ENCODE measurements around the gene DNAJC5. TPM values are rescaled to one million over a fixed set of nuclear protein-coding genes. Genes with fewer than 3 reads are reported as not detected.

DNAJC5 gene
- total and polyA plus RNA-seq, 2 of the 8 experiments (the other 6 are each of a cell fraction or from before 2014, with no cell fraction given): 19.2 to 31.2 TPM

DNA sequence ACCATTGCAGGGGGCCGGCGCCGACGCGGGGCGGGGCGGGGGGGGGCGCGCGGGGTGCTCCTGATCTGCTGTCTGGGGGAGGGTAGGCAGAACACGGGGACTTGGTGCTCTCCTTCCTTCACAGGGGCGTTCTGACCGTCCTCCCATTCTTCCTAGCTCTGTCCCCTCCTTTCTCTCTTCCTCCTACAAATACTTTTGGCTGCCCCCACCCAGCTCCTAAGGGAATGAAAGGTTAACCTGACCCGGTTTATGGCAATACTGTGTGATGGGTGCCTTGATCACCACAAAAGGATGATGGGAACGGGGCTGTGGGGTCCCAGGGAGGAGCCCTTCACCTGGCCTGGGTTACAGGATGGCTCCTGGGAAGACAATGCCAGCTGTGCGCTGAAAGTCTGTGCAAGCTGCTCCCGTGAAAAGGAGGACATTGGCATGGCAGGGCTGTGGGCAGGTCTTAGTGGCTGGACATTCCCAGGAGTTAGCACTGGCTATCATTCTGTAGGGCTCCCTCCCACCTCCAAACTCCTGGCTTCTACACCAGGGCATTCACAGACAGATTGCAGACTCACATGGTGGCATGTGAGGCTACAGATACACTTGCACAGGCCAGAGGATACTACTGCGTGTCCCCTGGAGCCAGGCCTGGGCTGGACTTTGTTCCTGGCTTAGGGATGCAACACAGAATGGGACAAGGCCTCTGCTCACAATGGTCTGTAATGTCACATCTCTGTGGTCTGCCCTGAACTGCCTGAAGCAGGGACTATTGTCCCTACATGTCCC, 31.7 kb upstream of the DNAJC5 start:
- Histone ChIP-seq H2BK12ac (ENCODE audit: low read depth, low read length) (peak overlapping the region; percentile 43; the same call in 1 of the 2 replicates), H3K4me3 (ENCODE audit: extremely low read depth in 1 of 4, insufficient read depth in 2 of 4, low read depth in 3 of 4, low read length in 4 of 4) (peak overlapping the region in 3 of 4 experiments; percentile 49 to 95 (median 92); a peak in 5 of 8 replicates), H3K36me3 (ENCODE audit: control insufficient read depth in 2 of 4, insufficient read depth in 4 of 4, low read length in 3 of 4) (peaks cover 0 to 17% (median 0%) of the 10 kb centered on the region in 4 experiments; a peak in 1 of 8 replicates), H4K8ac (ENCODE audit: extremely low read depth, insufficient read depth, low read length) (no peak overlapping the region; the same call in 1 of the 2 replicates), H3K9me3 (ENCODE audit: insufficient read depth in 2 of 2, low read depth in 1 of 2, low read length in 1 of 2) (no peaks in the 10 kb centered on the region), H3K4ac (replicated peaks; ENCODE audit: insufficient read length, low read depth, low read length) (no peak overlapping the region), H3K27me3 (replicated peaks in 1 of 4; ENCODE audit: control insufficient read depth in 3 of 4, extremely low read depth in 1 of 4, insufficient read depth in 3 of 4, low read length in 3 of 4) (no peaks in the 10 kb centered on the region), H3K18ac (ENCODE audit: extremely low read depth, low read length) (no peak overlapping the region), H3K23ac (ENCODE audit: insufficient read length) (no peak overlapping the region), H4K20me1 (replicated peaks in 1 of 2; ENCODE audit: control insufficient read depth in 1 of 2, insufficient read depth in 2 of 2, low read length in 2 of 2) (peaks cover 0 to 5% of the 10 kb centered on the region in 2 experiments), H3K79me2 (ENCODE audit: control insufficient read depth in 1 of 2, insufficient read depth in 2 of 2, low read length in 2 of 2) (peaks cover 0 to 35% of the 10 kb centered on the region in 2 experiments; a peak in 2 of 4 replicates), H2BK15ac (ENCODE audit: low read length) (no peak overlapping the region), H3K79me1 (ENCODE audit: low read depth, low read length) (peaks cover 6% of the 10 kb centered on the region; the same call in 1 of the 2 replicates), H2BK5ac (ENCODE audit: low read depth, low read length) (peak overlapping the region; percentile 92; the same call in 1 of the 2 replicates), H3K4me1 (replicated peaks in 1 of 4; ENCODE audit: control insufficient read depth in 3 of 4, insufficient read depth in 4 of 4, low read length in 3 of 4) (peaks cover 7 to 21% (median 18%) of the 10 kb centered on the region in 4 experiments), H2BK20ac (ENCODE audit: low read length) (0 out of 2 replicates have a peak overlapping the region, but pooled peaks have one; percentile 72), H3K9ac (replicated peaks in 1 of 4; ENCODE audit: extremely low read depth in 1 of 4, low read depth in 3 of 4, low read length in 3 of 4) (no peak overlapping the region), H3K23me2 (ENCODE audit: low read depth, low read length) (peaks cover 6% of the 10 kb centered on the region; the same call in 1 of the 2 replicates), H3K14ac (ENCODE audit: insufficient read length) (no peak overlapping the region), H2BK120ac (replicated peaks; ENCODE audit: low read depth, low read length) (no peak overlapping the region), H3K4me2 (ENCODE audit: insufficient read depth in 1 of 2, low read depth in 2 of 2, low read length in 2 of 2) (peak overlapping the region; percentile 36 to 83), H2AFZ (ENCODE audit: low read length) (no peak overlapping the region), H2AK5ac (ENCODE audit: low read depth, low read length) (peak overlapping the region; percentile 28), H4K91ac (replicated peaks; ENCODE audit: insufficient read length, low read length) (peak overlapping the region; percentile 7), H3K56ac (replicated peaks; ENCODE audit: insufficient read length, low read depth, low read length) (no peak overlapping the region), H3K27ac (ENCODE audit: low read depth, low read length) (no peak overlapping the region), H4K5ac (ENCODE audit: insufficient read length, low read depth, low read length) (no peak overlapping the region)
- ChIA-PET POLR2A (ENCODE audit: partially characterized antibody) (interaction anchor here (0.7 to 5.9 kb wide), 15 partner anchors 8 to 165 kb away, joined by 3 to 52 read pairs (median 4); partner anchors contain the start of genes ARFRP1 and ZGPAT), CTCF (ENCODE audit: partially characterized antibody) (interaction anchor here (0.6 to 5.8 kb wide), 14 partner anchors 8 to 122 kb away, joined by 3 to 59 read pairs (median 4); no protein-coding TSS in a partner anchor)
- no peak for FAIRE-seq
- WGBS, 2 experiments (ENCODE audit: extremely low coverage in 1 of 2, insufficient coverage in 1 of 2, insufficient read length in 1 of 2, insufficient replicate concordance in 2 of 2, low coverage in 1 of 2, low lambda C conversion rate in 2 of 2, missing lambda C conversion rate in 1 of 2): 99% methylated on average over 10 of the region's 18 CpGs; no CpG with 5 or more reads in 1 of the 2 experiments
- no peak for DNase-seq (ENCODE audit: low read depth in 1 of 2, low spot score in 2 of 2)
- TF ChIP-seq BACH1 (IDR thresholded peaks at IDR 0.05; ENCODE audit: low read length) (no peak), EP300 (IDR thresholded peaks at IDR 0.05; ENCODE audit: borderline replicate concordance in 1 of 2, low read depth in 2 of 2, low read length in 2 of 2) (no peak), POU5F1 (IDR thresholded peaks at IDR 0.05; ENCODE audit: low read depth, low read length) (no peak), NRF1 (IDR thresholded peaks at IDR 0.05; ENCODE audit: low read depth, low read length) (no peak), YY1 (IDR thresholded peaks at IDR 0.05; ENCODE audit: low read depth, low read length) (no peak), SP2 (IDR thresholded peaks at IDR 0.05; ENCODE audit: low read length) (no peak), CREB1 (IDR thresholded peaks at IDR 0.05) (no peak), EGR1 (IDR thresholded peaks at IDR 0.05; ENCODE audit: borderline replicate concordance, low read depth, low read length) (no peak)
- TF ChIP-seq, protein P1, sequence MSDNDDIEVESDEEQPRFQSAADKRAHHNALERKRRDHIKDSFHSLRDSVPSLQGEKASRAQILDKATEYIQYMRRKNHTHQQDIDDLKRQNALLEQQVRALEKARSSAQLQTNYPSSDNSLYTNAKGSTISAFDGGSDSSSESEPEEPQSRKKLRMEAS (IDR thresholded peaks at IDR 0.05): no peak

All from H1 (cell line).